IMR-90 (cell line): ENCODE results near the gene PAIP1. TPM values are rescaled to one million over a fixed set of nuclear protein-coding genes. Genes with fewer than 3 reads are reported as not detected.

Source experiments
- ATAC-seq: fragments of 200-7000 bp; cut with Tn5 transposase; 2 replicates; pipeline ENCODE4 v1.9.1; 2020; ENCODE audit warnings: low read depth, mild to moderate bottlenecking, moderate library complexity
- BruUV-seq: library from RNA; stranded (reverse); fragments of 400-500 nt; replicated peaks from 2 replicates; lab custom pipeline; 2021; lab: Mats Ljungman, UMichigan
- CTCF ChIA-PET: fragments of 300-600 bp; formaldehyde crosslinking; extraction: SDS; loops from one replicate; lab custom pipeline; 2021; ENCODE audit warnings: antibody characterized with exemption; lab: Yijun Ruan, JAX
- POLR2A ChIA-PET: fragments of 300-600 bp; sonication (Branson Sonifier 250); formaldehyde crosslinking; loops from one replicate; lab custom pipeline; 2022; ENCODE audit warnings: antibody characterized with exemption; ENCODE audit not compliant: unreplicated experiment; lab: Charles Lee
- DNase-seq: peaks from one replicate; pipeline ENCODE4 v3.0.0; 2013
- H2AFZ ChIP-seq: replicated peaks from 2 replicates; pipeline ENCODE3; 2013; ENCODE audit warnings: low read length, mild to moderate bottlenecking; ENCODE audit not compliant: poor library complexity
- H2AK5ac ChIP-seq: 2 replicates; pipeline ENCODE4 v1.6.1; 2013; ENCODE audit warnings: low read depth, low read length, inconsistent platforms
- H2AK9ac ChIP-seq: replicated peaks from 2 replicates; pipeline ENCODE3; 2013; ENCODE audit warnings: mild to moderate bottlenecking, low read depth, low read length, moderate library complexity; ENCODE audit not compliant: poor library complexity
- H2BK120ac ChIP-seq: 2 replicates; pipeline ENCODE4 v1.6.1; 2013; ENCODE audit warnings: low read depth, low read length, inconsistent platforms
- H2BK15ac ChIP-seq: 3 replicates; pipeline ENCODE4 v1.6.1; 2013; ENCODE audit warnings: low read depth, low read length, inconsistent platforms
- H2BK20ac ChIP-seq: 2 replicates; pipeline ENCODE4 v1.6.1; 2013; ENCODE audit warnings: low read depth, mild to moderate bottlenecking, inconsistent platforms, low read length, moderate library complexity
- H2BK5ac ChIP-seq: 2 replicates; pipeline ENCODE4 v1.6.1; 2013; ENCODE audit warnings: mild to moderate bottlenecking, low read depth, low read length, inconsistent platforms; ENCODE audit not compliant: poor library complexity, severe bottlenecking
- H3K14ac ChIP-seq: replicated peaks from 2 replicates; pipeline ENCODE4 v1.6.1; 2013; ENCODE audit warnings: low read depth, low read length, inconsistent platforms
- H3K18ac ChIP-seq: 2 replicates; pipeline ENCODE4 v1.6.1; 2013; ENCODE audit warnings: low read depth, low read length, control low read depth
- H3K23ac ChIP-seq: 2 replicates; pipeline ENCODE4 v1.6.1; 2013; ENCODE audit warnings: low read depth, low read length, inconsistent platforms
- H3K27ac ChIP-seq: 2 replicates; pipeline ENCODE4 v1.5.1; 2013; ENCODE audit warnings: mild to moderate bottlenecking, control low read depth, low read length; ENCODE audit not compliant: insufficient read depth
- H3K27me3 ChIP-seq: 2 replicates; pipeline ENCODE4 v1.6.1; 2013; ENCODE audit warnings: low read length; ENCODE audit not compliant: control insufficient read depth, insufficient read depth
- H3K36me3 ChIP-seq: 2 replicates; pipeline ENCODE4 v1.6.1; 2013; ENCODE audit warnings: low read length, mixed read lengths; ENCODE audit not compliant: control insufficient read depth, insufficient read depth
- H3K4ac ChIP-seq: 2 replicates; pipeline ENCODE4 v1.6.1; 2013; ENCODE audit warnings: low read depth, low read length, inconsistent platforms
- H3K4me1 ChIP-seq: 2 replicates; pipeline ENCODE4 v1.6.1; 2013; ENCODE audit warnings: low read length, mixed read lengths; ENCODE audit not compliant: control insufficient read depth, insufficient read depth
- H3K4me2 ChIP-seq: 2 replicates; pipeline ENCODE4 v1.6.1; 2013; ENCODE audit warnings: low read depth, mild to moderate bottlenecking, control low read depth, low read length, moderate library complexity
- H3K4me3 ChIP-seq: 2 replicates; pipeline ENCODE4 v1.5.1; 2013; ENCODE audit warnings: low read depth, mild to moderate bottlenecking, control low read depth, low read length, moderate library complexity; ENCODE audit not compliant: insufficient read depth
- H3K56ac ChIP-seq: 2 replicates; pipeline ENCODE4 v1.6.1; 2013; ENCODE audit warnings: low read length, inconsistent platforms; ENCODE audit not compliant: insufficient read depth; ENCODE audit errors: extremely low read depth
- H3K79me1 ChIP-seq, 2 experiments: 2 replicates each; pipeline ENCODE4 v1.6.1; 2013; ENCODE audit warnings: low read length in 2 of 2, inconsistent platforms in 1 of 2, low read depth in 1 of 2
- H3K9ac ChIP-seq: 2 replicates; pipeline ENCODE4 v1.6.1; 2013; ENCODE audit warnings: low read depth, low read length, control low read depth
- H3K9me1 ChIP-seq: 2 replicates; pipeline ENCODE4 v1.6.1; 2013; ENCODE audit warnings: low read length, inconsistent platforms; ENCODE audit not compliant: insufficient read depth
- H3K9me3 ChIP-seq: 2 replicates; pipeline ENCODE4 v1.6.1; 2013; ENCODE audit warnings: low read length; ENCODE audit not compliant: control insufficient read depth, insufficient read depth
- H4K20me1 ChIP-seq: 2 replicates; pipeline ENCODE4 v1.6.1; 2013; ENCODE audit warnings: low read length, inconsistent platforms; ENCODE audit not compliant: insufficient read depth
- H4K5ac ChIP-seq: 2 replicates; pipeline ENCODE4 v1.6.1; 2013; ENCODE audit warnings: mild to moderate bottlenecking, low read depth, low read length, control low read depth
- H4K8ac ChIP-seq, 2 experiments: 2 replicates each; pipeline ENCODE4 v1.6.1; 2013; ENCODE audit warnings: low read depth in 2 of 2, low read length in 2 of 2, control low read depth in 1 of 2, inconsistent platforms in 1 of 2
- H4K91ac ChIP-seq: 2 replicates; pipeline ENCODE4 v1.6.1; 2013; ENCODE audit warnings: low read depth, low read length, inconsistent platforms; ENCODE audit not compliant: insufficient read depth
- CEBPB ChIP-seq: IDR thresholded peaks from 2 replicates; pipeline ENCODE4 v1.6.1; 2012; ENCODE audit warnings: low read depth, low read length, improper control_type of control experiment
- CHD1 ChIP-seq: IDR thresholded peaks from 2 replicates; pipeline ENCODE4 v1.6.1; 2012; ENCODE audit warnings: low read depth, low read length, improper control_type of control experiment
- CTCF ChIP-seq: conservative IDR thresholded peaks from 2 replicates; pipeline ENCODE4 v1.5.1; 2012; ENCODE audit warnings: mild to moderate bottlenecking, low read depth, low read length, improper control_type of control experiment
- ELK1 ChIP-seq: fragments of 150-350 bp; IDR thresholded peaks from 2 replicates; pipeline ENCODE4 v1.6.1; 2016; ENCODE audit warnings: low read depth, mild to moderate bottlenecking, low read length, moderate library complexity, borderline replicate concordance
- FOS ChIP-seq: fragments of 150-350 bp; IDR thresholded peaks from 2 replicates; pipeline ENCODE4 v1.6.1; 2016; ENCODE audit warnings: low read depth, low read length
- MAZ ChIP-seq: IDR thresholded peaks from 2 replicates; pipeline ENCODE4 v1.6.1; 2012; ENCODE audit warnings: low read depth, mild to moderate bottlenecking, low read length, improper control_type of control experiment, moderate library complexity, borderline replicate concordance
- NFE2L2 ChIP-seq: fragments of 150-350 bp; IDR thresholded peaks from 2 replicates; pipeline ENCODE4 v1.6.1; 2016; ENCODE audit warnings: low read depth, mild to moderate bottlenecking, low read length
- POLR2A ChIP-seq: IDR thresholded peaks from 2 replicates; pipeline ENCODE4 v1.6.1; 2012; ENCODE audit warnings: mild to moderate bottlenecking, low read depth, low read length
- RAD21 ChIP-seq: IDR thresholded peaks from 2 replicates; pipeline ENCODE4 v1.6.1; 2012; ENCODE audit warnings: low read length, improper control_type of control experiment
- RFX5 ChIP-seq: IDR thresholded peaks from 2 replicates; pipeline ENCODE4 v1.8.0; 2012; ENCODE audit warnings: low read depth, mild to moderate bottlenecking, low read length, moderate library complexity
- USF2 ChIP-seq: fragments of 150-350 bp; IDR thresholded peaks from 2 replicates; pipeline ENCODE4 v1.6.1; 2017; ENCODE audit warnings: mild to moderate bottlenecking, antibody characterized with exemption, low read length, low read depth
- WGBS, 2 experiments: methylation state at CpG; one replicate each; pipeline versions ENCODE4 v1.1.5 to v1.1.7; 2013; ENCODE audit warnings: missing lambda C conversion rate in 2 of 2; ENCODE audit not compliant: insufficient read length in 1 of 2; ENCODE audit errors: extremely low coverage in 2 of 2; 5-methylcytosine and 5-hydroxymethylcytosine counted together
- dilution Hi-C: fragments of 300-500 bp; cut with HindIII; formaldehyde crosslinking; loops from one replicate; pipeline ENCODE4 v1.14.3; 2018; ENCODE audit warnings: low sequenced_read_pairs; ENCODE audit not compliant: unreplicated experiment
- in situ Hi-C: fragments of 300-500 bp; cut with MboI; formaldehyde crosslinking; loops from 3 replicates; pipeline ENCODE4 v1.14.3; 2019; ENCODE audit warnings: low sequenced_read_pairs, inconsistent platforms, mixed read lengths
- intact Hi-C: fragments of 100-400 bp; cut with micrococcal nuclease; formaldehyde crosslinking; loops from 2 replicates; pipeline ENCODE4 v1.10.0; 2022
- polyA plus RNA-seq, 3 experiments: library from polyadenylated mRNA; depleted of rRNA; stranded (reverse); fragments of >200 nt; gene quantifications; 2 replicates each; pipeline ENCODE4 v1.2.3, GENCODE V29; 2012; ENCODE audit warnings: low replicate concordance in 1 of 3
- total RNA-seq: library from RNA; depleted of rRNA; stranded (reverse); fragments of >200 nt; gene quantifications from 2 replicates; pipeline ENCODE4 v1.2.3, GENCODE V29; 2012

Gene PAIP1
- total and polyA plus RNA-seq, 2 of the 4 experiments (the other 2 are of a cell fraction) = 59.1 to 123 TPM

- Histone ChIP-seq H4K20me1 (no peaks in the 10 kb centered on the region), H3K4me2 (no peak overlapping the region), H2AK9ac (no peak overlapping the region), H4K5ac (no peak overlapping the region), H3K9me3 (no peaks in the 10 kb centered on the region), H4K91ac (no peak overlapping the region), H2AK5ac (no peak overlapping the region), H3K27me3 (no peaks in the 10 kb centered on the region), H3K18ac (no peak overlapping the region), H3K4ac (no peak overlapping the region), H3K4me1 (no peaks in the 10 kb centered on the region), H3K79me1 (no peaks in the 10 kb centered on the region), H3K36me3 (no peaks in the 10 kb centered on the region), H2BK15ac (no peak overlapping the region), H3K4me3 (no peak overlapping the region), H4K8ac (no peak overlapping the region), H2BK120ac (no peak overlapping the region), H2BK5ac (no peak overlapping the region), H3K9ac (no peak overlapping the region), H2AFZ (no peak overlapping the region), H3K14ac (no peak overlapping the region), H3K27ac (no peak overlapping the region), H3K23ac (no peak overlapping the region), H3K9me1 (no peaks in the 10 kb centered on the region), H3K56ac (no peak overlapping the region), H2BK20ac (no peak overlapping the region)
- ATAC-seq = no peak
- in situ Hi-C loops (no loop called here), dilution Hi-C loops (no loop called here), intact Hi-C loops (no loop called here)
- DNase-seq = no peak
- no TSS peak for BruUV-seq
- TF ChIP-seq CEBPB (no peak), CTCF (no peak), ELK1 (no peak), FOS (no peak), MAZ (no peak), POLR2A (no peak), CHD1 (no peak), RAD21 (no peak), RFX5 (no peak), NFE2L2 (no peak; the same call in 1 of the 2 replicates), USF2 (no peak)
- WGBS, 2 experiments = no CpG with 5 or more reads among the region's 1 CpG
- ChIA-PET POLR2A (no interaction called here), CTCF (interaction anchor here (0.7 kb wide), 1 partner anchor 25 kb away, joined by 3 read pairs; no protein-coding TSS in a partner anchor)
Observed at GRCh38 chr5:43589310-43589709, 32.4 kb upstream of the PAIP1 start.
